GM21381 (cell line): Measurements from ENCODE around the gene ELMO3.

Source experiments
- ATAC-seq: cut with Tn5 transposase; IDR thresholded peaks from one replicate; pipeline ENCODE4 v1.9.1; 2021; ENCODE audit warnings: mild to moderate bottlenecking, moderate library complexity; ENCODE audit not compliant: unreplicated experiment

The ELMO3 gene

GRCh38 chr16:67238806-67239470, 40.0 kb downstream of the ELMO3 start:
- ATAC-seq = no peak

- ATAC-seq = no peak
Observed at GRCh38 chr16:67240506-67240905, 41.6 kb downstream of the ELMO3 start.

- no peak for ATAC-seq
Observed at GRCh38 chr16:67241008-67241900, 42.3 kb downstream of the ELMO3 start.

- ATAC-seq = no peak
Observed at GRCh38 chr16:67242138-67242730, 43.3 kb downstream of the ELMO3 start.

GRCh38 chr16:67243481-67243880, 44.5 kb downstream of the ELMO3 start:
- ATAC-seq = no peak

- peak; percentile 45 for ATAC-seq
Observed at GRCh38 chr16:67244387-67245185, 45.7 kb downstream of the ELMO3 start.

- no peak for ATAC-seq
Observed at GRCh38 chr16:67245186-67245585, 46.3 kb downstream of the ELMO3 start.

- ATAC-seq = no peak
Observed at GRCh38 chr16:67245674-67246080, 46.7 kb downstream of the ELMO3 start.

GRCh38 chr16:67246081-67246755, 47.3 kb downstream of the ELMO3 start:
- ATAC-seq = peak; percentile 18

- ATAC-seq = peak; percentile 21
Observed at GRCh38 chr16:67246756-67247191, 47.8 kb downstream of the ELMO3 start.

- peak; percentile 46 for ATAC-seq
Observed at GRCh38 chr16:67247192-67248072, 48.5 kb downstream of the ELMO3 start, which contains the start of gene FHOD1. Gene FHOD1, minus strand, starts transcription at chr16:67247481. Its CDS starts 71 bp downstream, at chr16:67247410.

- no peak for ATAC-seq
Observed at GRCh38 chr16:67248073-67248400, 49.1 kb downstream of the ELMO3 start.

- no peak for ATAC-seq
Observed at GRCh38 chr16:67248401-67249177, 49.7 kb downstream of the ELMO3 start, which contains the start of gene SLC9A5. Gene SLC9A5, plus strand, starts transcription at chr16:67248979. Its CDS starts 36 bp downstream, at chr16:67249015.

- ATAC-seq = no peak
Observed at GRCh38 chr16:67249178-67250044, 50.5 kb downstream of the ELMO3 start.

GRCh38 chr16:67250045-67250327, 51.1 kb downstream of the ELMO3 start:
- ATAC-seq = no peak

GRCh38 chr16:67252609-67253497, 53.9 kb downstream of the ELMO3 start:
- ATAC-seq = no peak
